Prostate gland (tissue), 2 donors: Measurements from ENCODE around the gene CERS6. TPM values are rescaled to one million over a fixed set of nuclear protein-coding genes. Genes with fewer than 3 reads are reported as not detected.

Experiments used
- DNase-seq: peaks from one replicate; pipeline ENCODE4 v3.0.0-alpha.2; 2019; ENCODE audit warnings: low spot score
- H3K27ac ChIP-seq, 2 donors: fragments of 200-600 bp; sonication (generic); 2 replicates each; pipeline ENCODE4 v1.5.1; 2017 to 2019
- H3K27me3 ChIP-seq: fragments of 200-600 bp; sonication (generic); replicated peaks from 2 replicates; pipeline ENCODE4 v1.5.1; 2019; ENCODE audit not compliant: insufficient read depth
- H3K36me3 ChIP-seq, 2 donors: fragments of 200-600 bp; sonication (generic); 1 replicate in 1 of 2; 2 replicates in 1 of 2; pipeline versions ENCODE4 v1.5.1 to v1.8.1; 2017 to 2019
- H3K4me1 ChIP-seq: fragments of 200-600 bp; sonication (generic); replicated peaks from 2 replicates; pipeline ENCODE4 v1.5.1; 2019
- H3K4me3 ChIP-seq, 2 donors: fragments of 200-600 bp; sonication (generic); 2 replicates each; pipeline ENCODE4 v1.5.1; 2017 to 2019
- H3K9me3 ChIP-seq: fragments of 200-600 bp; sonication (generic); 2 replicates; pipeline ENCODE4 v1.5.1; 2017
- CTCF ChIP-seq, 4 experiments: fragments of 200-600 bp in 2 of 4; fragments of 450-650 bp in 2 of 4; sonication (generic) in 2 of 4; IDR thresholded peaks; 1 replicate in 3 of 4; 2 replicates in 1 of 4; pipeline ENCODE4 v1.5.1; 2016 to 2019; ENCODE audit warnings: antibody characterized with exemption in 4 of 4, mild to moderate bottlenecking in 2 of 4, moderate library complexity in 2 of 4
- POLR2A ChIP-seq: fragments of 450-650 bp; IDR thresholded peaks from one replicate; pipeline ENCODE4 v1.6.1; 2016; ENCODE audit warnings: antibody characterized with exemption, mild to moderate bottlenecking
- POLR2AphosphoS5 ChIP-seq: sonication (generic); formaldehyde crosslinking; IDR thresholded peaks from one replicate; pipeline ENCODE4 v1.6.1; 2017; ENCODE audit warnings: antibody characterized with exemption
- WGBS: methylation state at CpG from one replicate; pipeline ENCODE4 v1.1.5; 2018; 5-methylcytosine and 5-hydroxymethylcytosine counted together
- intact Hi-C: fragments of 100-400 bp; cut with DNase I; formaldehyde crosslinking; loops from one replicate; pipeline ENCODE4 v1.14.2; 2022
- total RNA-seq, 2 donors: library from RNA; depleted of rRNA; stranded (reverse); fragments of >200 nt; gene quantifications; one replicate each; pipeline ENCODE4 v1.1.0, GENCODE V29; 2016

CERS6 gene
- total RNA-seq, 2 donors from 2014 or later: 30.1 to 67.8 TPM

GRCh38 chr2:168433527-168433926 lies 22.5 kb upstream of the CERS6 start:
- intact Hi-C loops: no loop called here
- Histone ChIP-seq H3K36me3 (no peaks in the 10 kb centered on the region), H3K27me3 (no peaks in the 10 kb centered on the region), H3K4me1 (no peaks in the 10 kb centered on the region), H3K4me3 (no peak overlapping the region), H3K9me3 (no peaks in the 10 kb centered on the region), H3K27ac (no peak overlapping the region)
- TF ChIP-seq CTCF (IDR thresholded peaks at IDR 0.05) (no peak), POLR2AphosphoS5 (no peak), POLR2A (no peak)
- no peak for DNase-seq
- WGBS: 70% methylated on average over 2 of the region's 2 CpGs

GRCh38 chr2:168434146-168434545 lies 21.9 kb upstream of the CERS6 start:
- WGBS: 73% methylated on average over 2 of the region's 2 CpGs
- Histone ChIP-seq H3K27ac (no peak overlapping the region), H3K27me3 (no peaks in the 10 kb centered on the region), H3K9me3 (no peaks in the 10 kb centered on the region), H3K36me3 (no peaks in the 10 kb centered on the region), H3K4me3 (no peak overlapping the region), H3K4me1 (no peaks in the 10 kb centered on the region)
- intact Hi-C loops: no loop called here
- peak; percentile 11 for DNase-seq
- TF ChIP-seq CTCF (IDR thresholded peaks at IDR 0.05) (no peak), POLR2AphosphoS5 (no peak), POLR2A (no peak)

- H3K9me3 ChIP-seq: no peaks in the 10 kb centered on the region
- no peaks in the 10 kb centered on the region for H3K4me1 ChIP-seq
- intact Hi-C loops: no loop called here
- H3K36me3 ChIP-seq: no peaks in the 10 kb centered on the region
- no peak overlapping the region for H3K27ac ChIP-seq
- H3K4me3 ChIP-seq: no peak overlapping the region
- TF ChIP-seq CTCF (IDR thresholded peaks at IDR 0.05) (no peak), POLR2AphosphoS5 (no peak), POLR2A (no peak)
- no peak for DNase-seq
- H3K27me3 ChIP-seq: no peaks in the 10 kb centered on the region
Observed at GRCh38 chr2:168436840-168437239, 19.2 kb upstream of the CERS6 start.

GRCh38 chr2:168438553-168438952 lies 17.5 kb upstream of the CERS6 start:
- intact Hi-C loops: no loop called here
- no peak for DNase-seq
- TF ChIP-seq CTCF (IDR thresholded peaks at IDR 0.05) (no peak), POLR2A (no peak), POLR2AphosphoS5 (no peak)
- Histone ChIP-seq H3K4me1 (no peaks in the 10 kb centered on the region), H3K4me3 (no peak overlapping the region), H3K36me3 (no peaks in the 10 kb centered on the region), H3K27ac (no peak overlapping the region), H3K9me3 (no peaks in the 10 kb centered on the region), H3K27me3 (no peaks in the 10 kb centered on the region)
- 89% methylated on average over 6 of the region's 6 CpGs for WGBS

- Histone ChIP-seq H3K36me3 (no peaks in the 10 kb centered on the region), H3K4me1 (no peaks in the 10 kb centered on the region), H3K27ac (no peak overlapping the region), H3K4me3 (no peak overlapping the region), H3K27me3 (no peaks in the 10 kb centered on the region), H3K9me3 (no peaks in the 10 kb centered on the region)
- intact Hi-C loops: no loop called here
- no peak for DNase-seq
- TF ChIP-seq CTCF (IDR thresholded peaks at IDR 0.05): no peak
- no peak for TF ChIP-seq POLR2A
- TF ChIP-seq POLR2AphosphoS5: no peak
- 44% methylated on average over 3 of the region's 3 CpGs for WGBS
Observed at GRCh38 chr2:168439536-168439935, 16.5 kb upstream of the CERS6 start.
